GM18519 (cell line): ENCODE data around the gene KCNIP1.
"Not testable (repeated sequence)": the region's sequence is repeated elsewhere in the genome, so short reads cannot be mapped to it uniquely, and the experiment has no call there.

ENCODE experiments used
- ATAC-seq: cut with Tn5 transposase; IDR thresholded peaks from one replicate; pipeline ENCODE4 v1.9.1; 2021; ENCODE audit warnings: mild to moderate bottlenecking, moderate library complexity; ENCODE audit not compliant: unreplicated experiment, low FRiP score

The KCNIP1 gene

DNA sequence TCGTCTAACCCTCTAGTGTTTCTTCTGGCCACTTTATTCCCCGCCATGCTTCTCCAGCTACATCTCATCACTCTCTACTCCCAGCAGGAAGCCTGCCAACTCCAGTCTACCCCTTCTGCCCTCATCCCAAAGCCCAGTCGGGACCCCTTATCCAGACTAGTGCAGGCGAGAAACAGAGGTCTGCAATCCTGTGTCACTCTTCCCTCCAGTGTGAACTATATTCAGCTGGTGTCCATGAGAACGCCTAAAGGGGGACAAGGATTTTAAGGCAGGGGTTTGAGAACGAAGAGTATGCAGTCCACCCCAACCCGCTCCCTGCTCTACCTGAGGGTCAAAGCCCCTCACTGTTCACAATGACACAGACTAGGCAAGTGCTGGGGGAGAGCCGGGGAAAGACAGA is 238.0 kb downstream of the KCNIP1 start:
- no peak for ATAC-seq

GRCh38 chr5:170743876-170744212 is 240.0 kb downstream of the KCNIP1 start:
- no peak for ATAC-seq

DNA sequence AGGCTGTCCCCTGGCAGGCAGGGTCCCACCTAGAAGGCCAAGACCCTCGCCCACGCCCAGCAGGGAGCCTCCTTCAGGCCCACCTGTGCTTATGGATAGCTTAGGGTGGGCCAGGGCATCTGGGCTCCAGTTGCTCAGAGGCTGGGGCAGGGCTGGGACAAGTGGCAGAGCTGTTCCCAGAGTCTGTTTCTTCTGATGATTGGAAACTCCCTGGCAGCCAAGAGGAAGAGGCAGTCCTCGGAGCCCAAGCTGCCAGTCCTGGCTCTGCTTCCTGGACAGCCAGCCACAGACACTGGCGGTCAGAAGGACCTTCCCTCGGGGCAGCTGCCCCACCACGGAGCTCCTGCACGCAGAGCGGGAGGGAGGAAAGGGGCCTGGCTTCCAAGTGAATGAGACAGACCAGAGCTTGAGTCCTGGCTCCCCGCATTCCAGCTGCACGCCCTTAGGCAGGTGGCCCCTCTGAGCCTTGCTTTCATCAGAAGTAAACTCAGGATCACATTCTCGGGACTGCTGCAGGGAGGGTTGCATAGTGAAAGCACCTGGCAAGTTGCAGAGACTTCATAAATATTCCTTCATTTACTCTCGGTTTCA is 241.8 kb downstream of the KCNIP1 start:
- no peak for ATAC-seq

DNA sequence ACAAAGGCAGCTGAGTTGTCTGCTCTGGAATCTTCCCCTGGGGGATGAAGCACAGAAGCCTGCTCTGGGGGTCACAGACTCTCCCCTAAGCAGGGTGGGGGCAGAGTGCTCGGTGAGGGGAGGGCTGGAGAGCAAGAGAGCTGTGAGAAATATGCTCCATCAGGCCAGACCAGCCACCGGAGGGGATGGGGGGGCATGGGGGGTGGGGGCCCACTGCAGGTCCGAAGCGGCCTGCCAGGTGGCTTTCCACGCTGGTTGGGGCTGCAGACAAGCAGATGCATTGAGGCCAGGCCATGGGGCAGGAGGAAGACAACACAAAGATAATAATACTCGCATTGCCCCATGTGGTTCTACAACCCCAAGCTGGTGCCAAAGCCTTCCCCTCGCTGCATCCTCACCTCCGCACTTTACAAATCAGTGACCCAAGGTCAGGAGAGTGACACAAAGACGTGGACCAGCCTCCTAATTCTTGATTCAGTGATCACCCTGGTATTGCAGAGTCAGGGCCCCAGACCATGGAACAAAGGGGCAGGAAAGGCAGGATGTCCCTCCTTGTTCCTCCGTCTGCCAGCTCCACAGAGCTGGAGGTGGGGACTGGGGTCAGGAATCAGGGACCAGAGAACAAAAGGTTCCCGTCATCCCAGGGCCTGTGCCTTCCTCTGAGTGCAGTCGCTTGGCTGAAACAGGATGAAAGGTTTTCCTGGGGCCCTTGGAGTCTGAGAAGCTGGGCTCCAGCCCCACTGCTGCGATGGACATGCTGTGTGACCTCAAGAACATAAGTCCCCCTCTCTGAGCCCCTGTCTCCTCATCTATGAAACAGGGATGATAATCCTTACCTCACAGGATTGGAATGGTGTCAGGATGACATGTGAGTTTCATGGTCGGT is 242.5 kb downstream of the KCNIP1 start:
- ATAC-seq = no peak

- no peak for ATAC-seq
Measured at GRCh38 chr5:170746961-170747340, 243.1 kb downstream of the KCNIP1 start.

DNA sequence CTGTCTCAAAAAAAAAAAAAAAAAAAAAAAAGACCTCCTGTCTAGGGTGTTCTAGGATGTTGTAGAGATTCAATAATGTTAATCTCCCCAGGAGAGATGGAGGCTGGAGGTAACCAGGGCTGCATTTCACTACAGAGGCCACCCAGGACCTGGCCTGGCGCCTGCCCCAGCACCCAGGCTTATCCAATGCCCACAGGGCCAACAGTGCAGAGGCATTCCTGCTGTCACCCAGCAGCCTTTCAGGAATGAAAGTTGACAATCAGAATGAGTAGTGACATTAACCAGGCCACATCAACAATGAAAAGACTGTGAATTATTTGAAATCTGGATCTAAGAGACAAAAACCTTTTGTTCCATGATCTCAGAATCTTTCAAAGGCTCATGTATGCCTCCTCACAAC is 243.5 kb downstream of the KCNIP1 start:
- no peak for ATAC-seq

DNA sequence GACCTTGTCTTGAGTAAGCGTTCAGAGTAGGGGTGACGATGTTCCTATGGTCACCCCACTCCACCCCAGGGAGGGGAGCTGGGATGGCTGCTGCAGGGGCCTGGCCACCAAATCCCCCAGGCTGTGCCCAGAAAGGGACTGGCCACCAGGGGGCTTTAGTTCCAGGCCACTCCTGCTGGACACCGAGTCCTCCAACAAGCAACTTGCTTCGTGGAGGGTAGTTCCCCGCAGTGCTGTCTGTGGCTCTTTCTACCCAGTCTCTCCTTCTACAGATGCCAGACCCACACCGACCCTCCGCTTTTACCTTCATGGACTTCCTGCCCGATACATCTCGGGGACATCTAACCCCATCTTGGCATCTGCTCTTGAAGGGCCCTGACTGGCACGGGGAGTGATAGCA is 244.0 kb downstream of the KCNIP1 start:
- no peak for ATAC-seq

- no peak for ATAC-seq
Measured at GRCh38 chr5:170748951-170749471, 245.2 kb downstream of the KCNIP1 start.

GRCh38 chr5:170749911-170750431 is 246.2 kb downstream of the KCNIP1 start:
- no peak for ATAC-seq

GRCh38 chr5:170750791-170751190 is 247.0 kb downstream of the KCNIP1 start:
- no peak for ATAC-seq

DNA sequence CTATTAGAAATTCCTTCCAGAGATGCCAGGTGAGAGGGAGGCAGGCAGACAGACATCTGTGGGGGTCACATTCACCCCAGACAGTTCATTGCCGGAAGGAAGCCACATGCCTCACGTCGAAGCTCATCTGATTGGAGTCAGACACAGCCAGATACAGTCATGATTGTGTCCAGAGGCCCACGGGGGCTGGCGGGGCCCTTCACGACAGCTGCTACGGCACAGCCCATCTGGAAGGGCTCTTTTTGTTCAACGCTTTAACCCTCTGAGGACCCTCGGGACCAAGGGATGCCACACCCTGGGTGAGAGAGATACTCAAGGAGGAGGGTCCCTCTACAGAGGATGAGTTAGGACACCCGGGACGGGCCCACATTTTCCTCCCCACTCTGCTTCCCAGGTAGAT is 247.8 kb downstream of the KCNIP1 start:
- ATAC-seq = no peak

GRCh38 chr5:170752257-170753215 is 248.7 kb downstream of the KCNIP1 start:
- ATAC-seq = no peak

DNA sequence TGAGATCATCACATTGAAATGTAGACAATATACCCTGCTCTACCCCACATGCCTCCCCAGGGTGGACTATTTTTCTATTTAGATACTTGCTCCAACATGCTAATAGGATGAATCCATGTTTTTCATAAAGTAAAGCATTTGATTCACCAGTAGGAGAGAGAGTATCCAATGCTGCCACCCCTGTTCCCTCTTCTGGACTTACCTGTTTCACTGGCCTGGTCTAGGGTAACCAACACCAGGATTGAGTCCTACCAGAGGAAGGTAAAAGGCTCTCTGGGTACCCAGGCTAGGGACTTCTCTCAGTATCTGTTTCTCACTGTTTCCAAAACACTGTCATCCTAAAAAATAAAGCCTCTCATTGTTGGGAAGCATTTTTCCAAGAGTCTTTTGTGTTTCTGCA is 249.5 kb downstream of the KCNIP1 start:
- ATAC-seq = no peak

- ATAC-seq = not testable (repeated sequence)
Measured at GRCh38 chr5:170754508-170754907, 250.7 kb downstream of the KCNIP1 start.

DNA sequence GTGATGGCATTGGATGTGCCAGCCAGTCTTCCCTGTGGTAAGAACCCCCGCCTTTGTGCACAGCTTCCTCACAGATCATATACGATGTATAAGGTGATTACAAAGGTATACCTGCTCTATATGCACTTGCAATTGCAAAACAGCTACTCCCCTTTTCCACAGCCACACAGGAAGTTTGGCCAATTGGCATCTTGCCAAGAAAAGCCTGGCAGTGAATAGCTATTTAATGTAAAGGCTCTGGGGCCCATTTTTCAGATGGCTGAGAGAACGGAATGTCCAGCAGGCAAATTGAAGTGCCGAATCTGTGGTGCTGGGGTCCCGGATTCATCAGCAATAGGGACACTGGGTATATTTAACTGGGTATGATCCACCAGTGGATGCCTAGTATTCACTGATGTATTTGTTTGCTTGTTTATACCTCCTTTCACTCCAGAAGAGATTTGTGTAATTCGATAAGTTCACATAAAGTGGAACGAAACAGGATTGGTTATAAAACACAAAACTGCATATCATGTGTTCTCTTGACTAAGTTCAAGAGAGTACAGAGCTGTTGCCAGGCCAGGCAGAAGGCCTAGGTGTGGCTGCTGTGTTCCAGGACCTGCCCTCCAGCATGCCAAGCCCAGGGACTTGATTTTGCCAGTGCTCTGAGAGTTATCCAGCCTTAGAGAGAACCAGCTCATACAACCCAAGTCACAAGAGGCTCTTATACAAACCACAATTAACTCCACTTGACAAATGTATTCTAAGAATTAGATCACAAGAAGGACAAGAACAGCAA is 252.0 kb downstream of the KCNIP1 start:
- no peak for ATAC-seq

- ATAC-seq = no peak
Measured at GRCh38 chr5:170756691-170757090, 252.9 kb downstream of the KCNIP1 start.

- ATAC-seq = no peak
Measured at GRCh38 chr5:170757182-170757601, 253.4 kb downstream of the KCNIP1 start.

- ATAC-seq = no peak
Measured at GRCh38 chr5:170757669-170758068, 253.8 kb downstream of the KCNIP1 start.

DNA sequence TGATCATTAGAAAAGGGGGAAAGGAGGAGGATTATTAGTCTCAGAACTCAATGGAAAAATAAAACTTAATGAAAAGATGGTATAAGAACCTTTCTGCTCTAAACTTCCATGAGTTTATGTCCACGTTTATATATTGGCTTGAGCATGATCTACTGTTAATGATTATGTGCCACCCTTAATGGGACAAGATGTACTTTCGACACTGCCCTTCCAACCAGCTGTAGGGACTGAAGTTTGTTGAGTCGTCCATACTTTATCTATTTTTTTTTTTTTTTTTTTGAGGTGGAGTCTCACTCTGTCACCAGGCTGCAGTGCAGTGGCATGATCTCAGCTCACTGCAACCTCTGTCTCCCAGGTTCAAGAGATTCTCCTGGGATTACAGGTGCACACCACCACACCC is 254.7 kb downstream of the KCNIP1 start:
- no peak for ATAC-seq

- ATAC-seq = no peak
Measured at GRCh38 chr5:170760113-170760512, 256.3 kb downstream of the KCNIP1 start.
